Measurements from ENCODE around the gene COA1. TPM values are rescaled to one million over a fixed set of nuclear protein-coding genes. Genes with fewer than 3 reads are reported as not detected.
A peak's percentile ranks its signal among the peaks of the same experiment; 100 is the strongest.
"Not testable (repeated sequence)": the region's sequence is repeated elsewhere in the genome, so short reads cannot be mapped to it uniquely, and the experiment has no call there.

The COA1 gene
- total RNA-seq, 4 donors from 2014 or later = 59.4 to 72.0 (median 68.7) TPM

- H3K4me1 ChIP-seq = no peaks in the 10 kb centered on the region
- TF ChIP-seq CTCF (IDR thresholded peaks at IDR 0.05) (no peak), POLR2A (IDR thresholded peaks at IDR 0.05) (no peak)
- H3K36me3 ChIP-seq = no peaks in the 10 kb centered on the region
- H3K4me3 ChIP-seq (replicated peaks in 1 of 3) = no peak overlapping the region
- no peak overlapping the region for H3K27ac ChIP-seq
- no peaks in the 10 kb centered on the region for H3K9me3 ChIP-seq
- WGBS, 2 donors = 92 to 98% methylated on average over 1 of the region's 1 CpG
- DNase-seq = no peak
- intact Hi-C loops (cut with DNase I) = loop anchor here (10.0 kb wide), 1 partner anchor 99 kb away; no protein-coding TSS in a partner anchor
- no peaks in the 10 kb centered on the region for H3K27me3 ChIP-seq
These were observed 6.1 kb upstream of the COA1 start for GRCh38 chr7:43735403-43735801.

- not testable (repeated sequence) for H3K27me3 ChIP-seq; H3K4me3 ChIP-seq (replicated peaks in 1 of 3); H3K36me3 ChIP-seq; H3K9me3 ChIP-seq; H3K4me1 ChIP-seq; DNase-seq; H3K27ac ChIP-seq
- WGBS, 2 donors = 79 to 81% methylated on average over 18 of the region's 18 CpGs
- intact Hi-C loops (cut with DNase I) = loop anchor here (10.0 kb wide), 1 partner anchor 100 kb away; no protein-coding TSS in a partner anchor
These were observed 5.4 kb upstream of the COA1 start for GRCh38 chr7:43734575-43735332.

- H3K4me1 ChIP-seq; H3K27me3 ChIP-seq; H3K9me3 ChIP-seq; H3K36me3 ChIP-seq; H3K27ac ChIP-seq; DNase-seq; H3K4me3 ChIP-seq (replicated peaks in 1 of 3): not testable (repeated sequence)
- intact Hi-C loops (cut with DNase I) = loop anchor here (10.0 kb wide), 1 partner anchor 103 kb away; no protein-coding TSS in a partner anchor
- WGBS, 2 donors = 52 to 60% methylated on average over 3 of the region's 3 CpGs
These were observed 2.2 kb upstream of the COA1 start for GRCh38 chr7:43731494-43731893.

GRCh38 chr7:43729924-43730248, 563 bp upstream of the COA1 start:
- TF ChIP-seq CTCF (IDR thresholded peaks at IDR 0.05) (no peak), POLR2A (IDR thresholded peaks at IDR 0.05) (no peak)
- Histone ChIP-seq H3K27ac (peak overlapping the region; percentile 60 to 81 (median 79)), H3K9me3 (no peaks in the 10 kb centered on the region), H3K36me3 (no peaks in the 10 kb centered on the region), H3K4me1 (peaks cover 6 to 10% of the 10 kb centered on the region in 2 donors), H3K27me3 (no peaks in the 10 kb centered on the region), H3K4me3 (replicated peaks in 1 of 3) (peak overlapping the region in 2 of 3 donors; percentile 70 to 83)
- intact Hi-C loops (cut with DNase I) = loop anchor here (10.0 kb wide), 1 partner anchor 105 kb away; no protein-coding TSS in a partner anchor
- DNase-seq = no peak
- WGBS, 2 donors = 19 to 20% methylated on average over 4 of the region's 4 CpGs

GRCh38 chr7:43727494-43727893, 1.8 kb downstream of the COA1 start:
- 76 to 92% methylated on average over 1 of the region's 1 CpG for WGBS, 2 donors
- Histone ChIP-seq H3K9me3 (no peaks in the 10 kb centered on the region), H3K36me3 (no peaks in the 10 kb centered on the region), H3K4me3 (replicated peaks in 1 of 3) (no peak overlapping the region), H3K27ac (no peak overlapping the region), H3K4me1 (peaks cover 6 to 10% of the 10 kb centered on the region in 2 donors), H3K27me3 (no peaks in the 10 kb centered on the region)
- no peak for DNase-seq
- no peak for TF ChIP-seq POLR2A (IDR thresholded peaks at IDR 0.05)
- TF ChIP-seq CTCF (IDR thresholded peaks at IDR 0.05) = no peak
- intact Hi-C loops (cut with DNase I) = no loop called here

GRCh38 chr7:43727003-43727402, 2.3 kb downstream of the COA1 start:
- Histone ChIP-seq H3K4me1 (peaks cover 6 to 10% of the 10 kb centered on the region in 2 donors), H3K36me3 (no peaks in the 10 kb centered on the region), H3K27me3 (no peaks in the 10 kb centered on the region), H3K4me3 (replicated peaks in 1 of 3) (no peak overlapping the region), H3K9me3 (no peaks in the 10 kb centered on the region), H3K27ac (no peak overlapping the region)
- intact Hi-C loops (cut with DNase I) = no loop called here
- 93 to 94% methylated on average over 5 of the region's 5 CpGs for WGBS, 2 donors
- no peak for DNase-seq
- no peak for TF ChIP-seq POLR2A (IDR thresholded peaks at IDR 0.05)
- no peak for TF ChIP-seq CTCF (IDR thresholded peaks at IDR 0.05)
